IPS DF 19.7 (cell line): Measurements from ENCODE around the gene IQGAP2.
A peak's percentile ranks its signal among the peaks of the same experiment; 100 is the strongest.
"Not testable (repeated sequence)": the region's sequence is repeated elsewhere in the genome, so short reads cannot be mapped to it uniquely, and the experiment has no call there.

Experiments used
- DNase-seq: peaks from one replicate; pipeline ENCODE4 v3.0.0-alpha.2; 2013; ENCODE audit warnings: low read depth, low spot score

Gene IQGAP2

DNA sequence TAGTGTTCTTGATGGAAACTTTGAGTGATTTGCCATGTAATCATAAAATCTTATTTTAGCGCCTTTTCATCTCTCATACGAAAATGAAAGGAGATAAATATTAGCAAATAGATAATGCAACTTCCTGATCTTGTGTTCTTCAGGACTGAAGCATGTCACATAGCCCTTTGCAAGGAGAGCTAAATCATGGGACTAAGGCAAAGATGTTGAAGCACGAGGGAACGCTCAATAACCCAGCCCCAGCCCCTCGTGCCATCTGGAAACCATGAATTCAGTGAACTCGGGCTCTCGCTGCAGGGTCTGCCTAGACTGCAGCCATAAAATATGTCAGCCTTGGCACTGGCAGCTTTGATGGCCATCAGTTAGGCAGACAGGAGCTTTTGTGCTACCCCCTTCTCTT is 161.9 kb downstream of the IQGAP2 start:
- DNase-seq, result no peak

- no peak for DNase-seq
Observed at GRCh38 chr5:76570153-76570552, 167.1 kb downstream of the IQGAP2 start.

DNA sequence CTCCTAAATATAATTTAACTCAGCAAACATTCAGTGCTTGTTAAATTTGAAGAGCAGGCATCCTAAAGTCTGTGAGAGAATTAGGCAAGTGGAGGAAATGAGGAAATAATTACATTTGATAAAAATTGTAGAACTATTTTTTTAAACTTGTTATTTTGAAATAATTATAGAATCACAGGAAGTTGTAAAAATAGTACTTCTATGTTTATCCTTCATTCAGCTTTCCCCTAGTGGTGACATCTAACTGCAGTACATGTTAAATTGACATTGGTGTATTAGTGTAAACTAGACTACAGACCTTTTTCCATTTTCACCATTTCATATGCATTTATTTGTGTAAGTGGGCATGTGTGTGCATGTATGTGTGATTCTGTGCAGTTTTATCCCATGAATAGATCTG is 168.5 kb downstream of the IQGAP2 start:
- no peak for DNase-seq

GRCh38 chr5:76576450-76576849 is 173.4 kb downstream of the IQGAP2 start:
- no peak for DNase-seq

DNA sequence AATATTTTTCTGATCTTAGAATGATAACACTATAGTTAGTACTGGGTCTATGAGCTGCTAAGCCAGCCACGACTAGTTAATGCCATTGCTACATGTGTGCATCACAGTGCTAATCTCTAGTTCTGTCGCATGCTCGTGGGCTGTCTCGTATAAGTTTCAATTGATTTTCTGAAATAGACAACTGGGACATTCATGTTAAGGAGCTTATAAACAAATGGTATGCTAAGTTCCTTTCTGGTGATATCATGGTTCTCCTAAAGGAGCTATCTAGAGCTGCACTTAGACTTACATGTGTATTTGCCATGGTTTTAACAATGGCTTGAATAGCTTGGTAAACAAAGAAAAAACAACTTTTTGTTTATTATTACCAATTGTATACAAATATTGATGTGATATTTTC is 173.9 kb downstream of the IQGAP2 start:
- no peak for DNase-seq

DNA sequence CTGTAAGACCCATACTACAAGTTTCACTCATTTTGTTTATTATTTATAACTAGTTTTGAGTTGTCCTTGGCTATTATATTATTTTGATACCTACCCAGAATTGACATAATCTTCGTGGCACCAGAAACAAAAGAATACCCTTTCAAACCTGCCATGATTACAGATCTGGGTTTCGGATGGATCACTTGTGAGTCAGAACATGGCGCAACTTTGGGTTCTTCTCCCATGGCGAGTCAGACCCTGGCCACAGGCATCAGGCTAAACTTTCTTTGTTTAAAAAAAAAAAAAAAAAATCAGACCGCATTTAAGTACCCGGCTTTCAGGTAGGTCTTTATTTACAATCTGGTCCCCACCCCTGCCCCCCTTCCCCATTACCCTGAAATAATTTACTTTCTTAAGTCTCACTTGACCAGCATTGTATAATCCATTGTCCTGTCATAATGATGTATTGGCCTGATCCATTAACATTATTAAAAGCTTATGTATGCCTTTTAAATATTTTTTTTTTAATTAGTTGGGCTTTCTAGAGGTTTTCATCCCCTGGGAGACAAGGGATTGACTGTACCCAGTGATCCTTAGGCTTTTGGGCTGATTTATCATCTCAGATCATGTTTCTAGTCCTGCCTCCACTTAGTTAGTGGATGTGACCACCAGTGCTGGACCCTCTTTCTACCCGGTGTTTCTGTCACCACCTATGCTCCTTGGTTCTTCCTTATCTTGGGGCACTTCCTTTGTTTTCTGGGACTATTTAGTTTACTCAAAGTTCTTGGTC is 176.3 kb downstream of the IQGAP2 start:
- DNase-seq, result no peak

DNA sequence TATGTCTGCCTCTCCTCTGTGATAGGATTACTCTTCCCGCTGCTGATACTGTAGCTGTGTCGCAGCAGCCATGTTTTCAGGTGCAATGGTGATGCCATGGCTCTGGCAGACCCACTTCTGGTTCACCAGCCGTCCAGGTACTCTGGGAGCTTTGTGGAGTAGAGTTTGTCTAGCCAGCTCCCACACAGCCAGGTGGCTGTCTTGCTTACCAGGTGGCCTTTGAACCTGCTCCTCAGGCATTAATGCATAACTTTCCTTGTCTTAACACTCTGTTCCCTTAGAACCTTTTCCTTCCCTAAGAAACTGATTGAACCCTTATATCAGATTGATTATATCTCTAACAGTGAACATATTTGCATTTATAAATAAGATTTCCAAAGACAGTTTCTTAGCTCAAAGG is 177.9 kb downstream of the IQGAP2 start:
- DNase-seq, result no peak

GRCh38 chr5:76582230-76583162 is 179.4 kb downstream of the IQGAP2 start:
- DNase-seq, result no peak

DNA sequence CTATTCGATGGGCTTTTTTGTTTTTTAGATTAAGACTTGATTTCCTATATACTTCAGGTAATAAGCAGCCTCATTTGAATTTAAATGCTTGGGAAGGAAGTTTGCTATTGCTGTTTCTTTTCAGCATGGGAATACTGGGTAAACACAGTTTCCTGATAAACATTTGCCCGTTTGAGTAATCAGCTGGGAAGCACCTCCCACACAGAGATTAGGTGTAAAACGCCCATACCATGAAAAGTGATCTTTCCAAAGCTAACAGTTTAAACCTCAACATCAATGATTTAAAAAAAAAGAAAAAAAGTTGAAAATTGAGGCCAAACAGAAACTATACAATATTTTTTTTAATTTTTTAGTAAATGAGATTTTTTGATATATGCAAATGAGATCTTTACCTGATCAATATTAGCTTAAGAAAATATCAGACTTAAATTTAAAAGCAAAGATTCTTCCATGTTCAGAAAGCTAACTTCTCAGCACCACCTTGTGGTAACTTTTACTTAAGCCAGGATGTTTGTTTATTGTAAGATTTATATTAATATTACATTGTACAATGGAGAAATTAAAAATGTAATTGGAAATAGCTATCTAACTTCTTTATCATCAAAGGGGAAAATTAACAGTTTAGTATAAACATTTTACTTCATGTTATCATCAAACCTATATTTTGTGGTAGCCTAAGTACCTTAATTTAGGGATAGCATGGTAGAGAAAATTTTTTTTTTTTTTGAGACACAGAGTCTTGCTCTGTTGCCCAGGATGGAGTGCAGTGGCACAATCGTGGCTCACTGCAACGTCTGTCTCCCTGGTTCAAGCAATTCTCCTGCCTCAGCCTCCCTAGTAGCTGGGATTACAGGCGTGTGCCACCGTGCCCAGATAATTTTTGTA is 180.3 kb downstream of the IQGAP2 start:
- DNase-seq, result no peak

GRCh38 chr5:76585783-76586217 is 182.7 kb downstream of the IQGAP2 start:
- no peak for DNase-seq

- no peak for DNase-seq
Observed at GRCh38 chr5:76586531-76586930, 183.4 kb downstream of the IQGAP2 start.

DNA sequence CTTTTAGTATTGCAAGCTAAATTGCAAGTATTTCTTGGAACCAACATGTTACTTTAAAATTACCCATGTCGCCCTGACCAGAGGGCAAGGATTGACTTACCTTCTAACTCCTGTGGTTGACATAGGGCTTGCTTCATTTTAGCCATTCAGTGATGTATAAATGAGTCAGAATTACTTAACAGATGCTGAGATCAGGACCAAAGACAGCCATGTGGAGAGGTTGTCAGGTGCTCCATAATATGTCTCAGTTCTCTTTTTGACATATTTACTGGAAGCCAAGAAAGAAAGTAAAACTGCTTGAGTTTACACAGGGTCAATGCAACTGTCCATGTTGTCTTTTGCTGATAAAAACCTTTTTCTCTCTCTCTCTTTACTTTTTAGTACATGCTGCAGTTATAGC is 186.9 kb downstream of the IQGAP2 start:
- DNase-seq, result no peak

GRCh38 chr5:76591366-76591765 is 188.3 kb downstream of the IQGAP2 start:
- DNase-seq, result no peak

DNA sequence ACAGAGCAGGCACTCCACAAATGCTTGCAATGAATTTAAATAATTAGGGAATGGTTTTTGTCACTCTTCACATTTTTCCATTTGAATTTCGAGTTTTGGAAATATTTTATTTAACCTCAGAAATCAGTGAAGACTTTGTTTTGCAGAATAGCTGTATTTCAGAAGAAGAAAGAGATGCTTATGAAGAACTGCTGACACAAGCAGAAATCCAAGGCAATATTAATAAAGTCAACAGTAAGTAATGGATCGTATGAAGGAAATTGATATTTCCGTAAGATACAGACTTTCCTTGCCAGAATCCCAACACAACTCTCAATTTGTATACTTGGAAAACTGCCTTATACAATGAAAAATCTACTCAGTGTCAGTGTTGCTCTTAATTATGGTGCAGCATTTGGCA is 189.6 kb downstream of the IQGAP2 start:
- DNase-seq, result no peak

DNA sequence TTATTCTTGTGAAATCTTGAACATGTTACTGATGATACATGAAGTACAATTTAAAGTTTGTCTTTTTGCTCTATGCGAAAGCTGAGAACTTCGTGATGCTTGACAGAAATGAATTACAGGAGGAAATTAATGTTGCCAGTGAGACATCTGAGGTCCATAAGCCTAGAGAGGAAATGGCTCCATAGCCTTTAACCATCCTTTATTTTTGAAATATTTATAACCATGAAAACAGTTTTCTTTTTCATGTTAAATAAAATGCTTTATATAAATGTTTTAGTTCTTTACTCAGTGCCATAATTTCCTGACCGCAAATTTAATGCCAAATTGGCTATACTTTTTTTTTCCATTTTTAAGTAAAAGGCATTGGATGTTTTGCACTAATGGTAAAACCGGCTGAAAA is 191.0 kb downstream of the IQGAP2 start:
- DNase-seq, result no peak

DNA sequence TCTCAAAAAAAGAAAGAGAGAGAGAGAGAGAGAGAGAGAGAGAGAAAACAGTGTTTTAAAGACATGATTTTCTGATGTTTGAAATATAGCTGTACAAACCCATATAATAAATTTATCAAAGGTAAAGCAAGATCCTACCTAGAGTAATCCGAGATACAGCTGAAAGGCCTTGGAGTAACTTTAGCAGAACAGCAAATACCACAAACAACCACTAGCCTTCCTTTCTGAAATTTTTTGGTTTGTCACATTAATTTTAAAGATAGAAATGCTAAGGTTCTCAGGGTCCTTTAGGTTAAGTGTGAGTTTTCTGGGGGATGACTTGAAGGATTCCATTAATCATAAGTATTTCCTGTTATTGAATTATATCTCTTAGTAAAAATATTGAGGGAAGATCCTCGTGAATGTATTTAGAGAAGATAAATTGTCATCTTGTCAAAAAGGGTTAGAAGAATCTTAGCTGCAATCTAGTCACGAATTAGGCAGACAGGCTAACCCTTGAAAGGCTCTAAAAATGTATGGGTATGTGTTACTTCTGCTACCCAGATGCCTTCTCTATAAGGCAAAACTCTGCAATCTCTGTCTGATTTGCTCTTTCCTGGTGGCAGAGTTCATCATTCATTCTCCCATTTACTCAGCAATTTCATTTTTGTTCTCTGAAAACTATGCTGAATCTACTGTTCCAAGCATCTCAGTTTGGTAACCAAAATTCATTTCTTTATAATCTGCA is 192.8 kb downstream of the IQGAP2 start:
- DNase-seq, result no peak

DNA sequence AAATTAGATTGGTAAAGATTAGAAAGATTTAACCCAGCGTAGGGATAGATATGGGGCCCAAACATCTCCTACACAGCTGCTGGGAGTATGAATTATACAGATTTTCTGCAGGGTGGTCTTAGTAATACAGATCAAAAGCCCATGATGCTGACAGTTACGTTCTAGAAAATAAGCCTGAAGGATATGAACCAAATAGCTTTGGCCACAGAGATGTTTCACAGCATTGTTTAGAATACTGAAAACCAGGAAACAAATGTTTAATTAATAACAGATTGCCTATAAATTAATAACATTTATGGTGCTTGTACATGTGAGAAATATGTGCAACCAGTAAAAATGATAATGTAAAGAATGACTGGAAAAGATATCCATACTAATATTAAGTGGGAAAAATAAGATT is 195.4 kb downstream of the IQGAP2 start:
- no peak for DNase-seq

DNA sequence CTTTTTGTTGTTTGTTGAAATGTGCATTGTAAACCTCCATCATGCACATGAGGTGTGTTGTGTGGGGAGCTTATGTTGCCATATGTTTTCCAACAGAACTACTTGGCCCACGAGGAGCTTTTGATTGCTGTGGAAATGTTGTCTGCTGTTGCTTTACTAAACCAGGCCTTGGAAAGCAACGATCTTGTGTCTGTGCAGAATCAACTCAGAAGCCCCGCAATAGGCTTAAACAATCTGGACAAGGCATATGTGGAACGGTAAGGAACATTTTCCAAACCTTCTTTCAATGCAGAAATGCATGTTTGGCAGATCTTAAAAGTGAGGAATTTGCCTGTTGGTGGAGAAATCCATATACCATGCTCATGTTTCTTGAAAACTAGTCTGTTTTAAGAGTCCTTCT is 197.6 kb downstream of the IQGAP2 start:
- DNase-seq, result no peak

DNA sequence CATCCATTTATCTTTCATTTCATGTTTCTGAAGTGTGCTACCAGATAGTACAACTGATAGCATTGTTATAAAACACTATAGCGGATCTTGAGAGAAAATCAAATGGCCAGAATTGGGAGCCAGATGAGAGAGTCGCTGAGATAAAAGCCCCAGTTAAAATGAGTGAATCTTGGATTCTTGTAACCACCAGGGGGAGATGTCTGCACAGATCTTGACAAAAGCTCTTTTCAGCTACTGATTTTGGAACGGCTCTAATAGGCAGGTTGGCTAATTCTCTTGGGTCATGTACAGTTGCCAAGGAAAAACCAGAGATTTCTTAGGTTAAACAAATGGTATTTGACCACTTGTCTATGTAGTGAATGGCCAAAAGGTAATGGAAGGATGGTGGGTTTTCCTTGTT is 198.4 kb downstream of the IQGAP2 start:
- DNase-seq, result peak; percentile 25

- no peak for DNase-seq
Observed at GRCh38 chr5:76602094-76602726, 199.1 kb downstream of the IQGAP2 start.

DNA sequence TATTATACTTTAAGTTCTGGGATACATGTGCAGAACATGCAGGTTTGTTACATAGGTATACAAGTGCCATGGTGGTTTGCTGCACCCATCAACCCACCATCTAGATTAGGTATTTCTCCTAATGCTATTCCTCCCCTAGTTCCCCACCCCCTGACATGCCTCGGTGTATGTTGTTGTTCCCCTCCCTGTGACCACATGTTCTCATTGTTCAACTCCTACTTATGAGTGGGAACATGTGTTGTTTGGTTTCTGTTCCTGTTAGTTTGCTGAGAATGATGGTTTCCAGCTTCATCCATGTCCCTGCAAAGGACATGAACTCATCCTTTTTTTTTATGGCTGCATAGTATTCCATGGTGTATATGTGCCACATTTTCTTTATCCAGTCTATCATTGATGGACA is 200.9 kb downstream of the IQGAP2 start:
- DNase-seq, result not testable (repeated sequence)
